Measurements from ENCODE around the gene RAB44. TPM values are rescaled to one million over a fixed set of nuclear protein-coding genes. Genes with fewer than 3 reads are reported as not detected.
A peak's percentile ranks its signal among the peaks of the same experiment; 100 is the strongest.

RAB44 gene
- total and polyA plus RNA-seq, 2 of the 13 experiments (the other 11 are each of a cell fraction or from before 2014, with no cell fraction given), result not detected

- peak; percentile 86; the same call in 1 of the 2 replicates for TF ChIP-seq ZBTB8A (CRISPR knock-in tag; IDR thresholded peaks at IDR 0.05; ENCODE audit: borderline replicate concordance, low read depth)
- TF ChIP-seq ZNF569 (CRISPR knock-in tag; IDR thresholded peaks at IDR 0.05; ENCODE audit: borderline replicate concordance), result no peak
- peak; percentile 86 for TF ChIP-seq SOX13 (IDR thresholded peaks at IDR 0.05)
- peak in 1 of 2 experiments; percentile 82; a peak in 2 of 4 replicates for TF ChIP-seq SOX13 (CRISPR knock-in tag; conservative IDR thresholded peaks at IDR 0.05 in 1 of 2, IDR thresholded peaks at IDR 0.05 in 1 of 2)
- peak; percentile 92 for TF ChIP-seq ZSCAN31 (CRISPR knock-in tag; IDR thresholded peaks at IDR 0.05; ENCODE audit: low read depth)
- TF ChIP-seq SMARCE1 (IDR thresholded peaks at IDR 0.05; ENCODE audit: borderline replicate concordance), result no peak
- no peak for TF ChIP-seq ZC3H4 (CRISPR knock-in tag; IDR thresholded peaks at IDR 0.05; ENCODE audit: borderline replicate concordance)
- TF ChIP-seq RBAK (CRISPR knock-in tag; IDR thresholded peaks at IDR 0.05), result no peak
- no peak for TF ChIP-seq ASH2L (IDR thresholded peaks at IDR 0.05; ENCODE audit: insufficient read length, low read depth, low read length)
- no peak for TF ChIP-seq SRSF1 (optimal IDR thresholded peaks at IDR 0.05; ENCODE audit: low read depth, low read length)
- peak; percentile 65; the same call in 1 of the 2 replicates for TF ChIP-seq MXD4 (CRISPR knock-in tag; IDR thresholded peaks at IDR 0.05)
- TF ChIP-seq ZBTB42 (CRISPR knock-in tag; IDR thresholded peaks at IDR 0.05), result no peak
- peak; percentile 97 for TF ChIP-seq GATA4 (IDR thresholded peaks at IDR 0.05; ENCODE audit: borderline replicate concordance, low read depth)
- TF ChIP-seq SP1 (IDR thresholded peaks at IDR 0.05), result no peak
- no peak for TF ChIP-seq SP1 (CRISPR knock-in tag; IDR thresholded peaks at IDR 0.05)
- TF ChIP-seq RNF2 (conservative IDR thresholded peaks at IDR 0.05; ENCODE audit: low read depth), result no peak; the same call in 1 of the 2 replicates
- 0 out of 2 replicates have a peak, but pooled peaks have one; percentile 40 for TF ChIP-seq ZNF138 (CRISPR knock-in tag; IDR thresholded peaks at IDR 0.05; ENCODE audit: low read depth)
- TF ChIP-seq NFATC3 (CRISPR knock-in tag; IDR thresholded peaks at IDR 0.05), result no peak
- peak; percentile 75; the same call in 1 of the 2 replicates for TF ChIP-seq ZNF510 (CRISPR knock-in tag; IDR thresholded peaks at IDR 0.05; ENCODE audit: low read depth)
- peak; percentile 81 for TF ChIP-seq CEBPB (IDR thresholded peaks at IDR 0.05; ENCODE audit: borderline replicate concordance, low read depth, low read length)
- peak; percentile 90; the same call in 1 of the 2 replicates for TF ChIP-seq ZNF749 (CRISPR knock-in tag; IDR thresholded peaks at IDR 0.05; ENCODE audit: borderline replicate concordance)
- no peak for TF ChIP-seq ZNF674 (CRISPR knock-in tag; IDR thresholded peaks at IDR 0.05; ENCODE audit: low read depth)
- 0 out of 2 replicates have a peak, but pooled peaks have one; percentile 68 for TF ChIP-seq ZNF780A (CRISPR knock-in tag; IDR thresholded peaks at IDR 0.05)
- no peak; the same call in 1 of the 2 replicates for TF ChIP-seq YEATS4 (CRISPR knock-in tag; IDR thresholded peaks at IDR 0.05; ENCODE audit: borderline replicate concordance)
Measured at GRCh38 chr6:36683656-36684446, 13.8 kb upstream of the RAB44 start (continued).
